IPS-NIHi11 (cell line): ENCODE measurements around the gene COA5.

Experiments used
- DNase-seq: peaks from one replicate; pipeline ENCODE4 v3.0.0; 2012; ENCODE audit warnings: mixed read lengths, low spot score

The COA5 gene

DNA sequence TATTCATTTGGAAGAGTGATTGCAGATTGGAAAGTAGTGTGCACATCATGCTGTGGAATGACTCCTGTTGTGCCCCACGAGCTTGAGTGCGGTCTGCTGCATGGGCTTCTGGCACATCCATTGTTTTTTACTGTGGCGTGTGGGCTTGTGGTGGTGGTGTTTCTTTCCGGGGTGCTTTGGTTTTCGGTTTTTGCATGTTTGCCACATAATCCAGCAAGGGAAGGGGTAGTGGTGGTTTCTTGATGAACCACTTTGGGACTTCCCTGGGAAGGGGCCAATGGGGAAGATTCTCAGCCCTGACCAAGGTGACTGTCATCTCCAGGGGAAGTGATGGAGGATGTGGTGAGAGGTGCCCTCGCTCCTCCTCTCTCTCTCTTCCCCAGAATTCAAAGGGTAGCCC lies 57.0 kb downstream of the COA5 start:
- no peak for DNase-seq

DNA sequence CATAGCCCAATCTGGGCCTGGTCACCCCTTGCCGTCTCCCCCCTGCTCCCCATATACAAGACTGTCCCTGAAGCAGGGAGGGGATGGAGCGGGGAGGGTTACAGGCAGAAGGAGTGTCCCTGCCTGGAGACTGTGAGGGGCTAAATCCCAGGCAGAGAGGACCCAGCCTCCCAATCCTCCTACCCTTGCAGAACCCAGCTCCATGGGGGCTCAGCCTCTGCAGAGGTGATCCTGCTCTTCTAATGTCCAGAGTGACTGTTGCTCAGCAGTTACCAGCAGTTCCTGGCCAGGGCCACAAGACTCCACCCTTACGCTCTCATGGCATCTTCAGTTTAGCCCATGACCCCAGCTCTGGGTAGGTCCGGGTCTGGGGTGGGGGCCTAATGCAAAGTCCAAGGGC lies 58.1 kb downstream of the COA5 start:
- no peak for DNase-seq
